ENCODE data around the gene PAX7.

Gene PAX7

GRCh38 chr1:18640228-18641004 is 9.8 kb downstream of the PAX7 start:
- DNase-seq (ENCODE audit: low read depth in 2 of 2): no peak

DNA sequence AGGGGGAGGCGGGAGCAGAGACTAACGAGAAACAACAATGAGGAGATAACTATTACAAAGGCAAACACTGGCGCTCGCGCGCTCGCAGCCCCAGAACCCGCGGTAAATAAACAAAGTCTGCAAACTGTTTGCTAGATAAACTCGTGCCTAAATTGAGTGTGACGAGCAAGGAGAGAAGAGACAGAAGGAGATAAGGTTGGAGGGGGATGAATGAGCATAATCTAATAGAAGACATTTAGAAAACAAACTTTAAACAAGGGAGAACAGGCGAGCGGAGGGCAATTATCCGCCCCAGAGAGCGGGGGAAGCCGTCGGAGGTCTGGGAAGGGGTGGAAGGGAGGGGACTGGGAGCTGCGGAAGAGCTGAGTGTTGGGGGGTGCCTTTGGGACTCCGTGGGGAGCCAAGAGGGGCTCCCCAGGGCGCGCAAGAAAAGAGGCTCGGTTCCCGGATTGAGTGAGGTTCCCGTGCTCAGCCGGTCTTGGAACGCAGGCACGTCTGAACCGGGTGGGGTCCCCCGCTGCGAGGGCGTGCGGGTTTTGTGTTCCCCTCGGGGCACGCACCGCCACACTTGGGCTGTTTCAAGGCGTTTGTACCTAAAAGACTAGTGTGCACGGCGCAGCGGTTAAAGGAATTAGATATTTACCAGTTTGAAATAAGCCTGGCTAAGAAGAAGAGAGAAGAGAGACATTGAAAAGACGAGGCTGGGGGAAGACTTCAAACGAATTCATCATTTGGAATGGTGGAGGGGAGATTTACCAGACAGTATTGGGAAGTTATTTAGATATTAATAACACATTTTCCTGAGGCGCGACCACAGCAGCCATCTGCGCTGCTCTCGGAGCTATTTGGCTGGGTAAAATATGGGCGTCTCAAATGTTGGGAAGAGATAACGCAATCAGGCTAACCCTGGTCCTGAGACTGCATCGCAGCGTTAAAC is 10.6 kb downstream of the PAX7 start:
- no peak for DNase-seq (ENCODE audit: low read depth in 2 of 2)

DNA sequence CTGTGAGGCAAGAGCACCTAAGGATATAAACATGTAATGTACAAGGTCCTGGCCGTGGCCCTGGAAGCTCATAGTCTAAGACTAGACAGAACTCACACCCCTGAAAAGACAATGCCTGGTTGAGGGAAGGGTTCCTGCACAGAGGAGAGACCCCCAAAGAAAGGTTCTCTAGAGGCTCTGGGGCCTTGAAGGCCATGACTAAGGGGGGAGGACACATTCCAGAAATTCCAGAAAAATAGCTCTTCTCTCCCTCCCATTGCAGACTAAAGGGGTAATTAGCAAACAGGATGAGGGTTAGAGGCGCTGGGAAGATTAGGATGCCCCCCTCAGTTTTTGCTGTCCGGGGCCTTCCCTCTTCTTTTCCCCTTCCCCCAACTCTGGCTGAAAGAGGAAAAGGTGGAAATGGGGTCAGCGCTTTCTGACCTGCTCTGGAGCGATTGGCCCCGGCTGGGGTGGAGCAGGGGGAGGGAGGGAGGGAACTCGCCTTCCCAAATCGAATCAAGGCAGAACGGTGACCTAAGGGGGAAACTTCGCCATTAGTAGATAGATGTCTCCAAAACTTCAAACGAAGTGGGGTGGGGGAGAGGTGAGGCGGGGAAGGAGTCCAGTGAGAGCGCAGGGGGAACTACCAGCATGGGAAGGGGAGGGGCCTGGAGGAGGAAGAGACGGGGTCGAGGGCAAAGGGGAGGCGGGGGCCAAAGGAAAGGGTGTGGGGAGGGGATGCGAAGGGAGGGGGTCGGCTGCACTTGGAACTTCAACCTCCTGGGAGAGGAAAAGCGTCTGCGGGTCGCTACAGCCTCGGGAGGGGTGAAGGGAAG is 11.8 kb downstream of the PAX7 start:
- no peak for DNase-seq (ENCODE audit: low read depth in 2 of 2)

DNA sequence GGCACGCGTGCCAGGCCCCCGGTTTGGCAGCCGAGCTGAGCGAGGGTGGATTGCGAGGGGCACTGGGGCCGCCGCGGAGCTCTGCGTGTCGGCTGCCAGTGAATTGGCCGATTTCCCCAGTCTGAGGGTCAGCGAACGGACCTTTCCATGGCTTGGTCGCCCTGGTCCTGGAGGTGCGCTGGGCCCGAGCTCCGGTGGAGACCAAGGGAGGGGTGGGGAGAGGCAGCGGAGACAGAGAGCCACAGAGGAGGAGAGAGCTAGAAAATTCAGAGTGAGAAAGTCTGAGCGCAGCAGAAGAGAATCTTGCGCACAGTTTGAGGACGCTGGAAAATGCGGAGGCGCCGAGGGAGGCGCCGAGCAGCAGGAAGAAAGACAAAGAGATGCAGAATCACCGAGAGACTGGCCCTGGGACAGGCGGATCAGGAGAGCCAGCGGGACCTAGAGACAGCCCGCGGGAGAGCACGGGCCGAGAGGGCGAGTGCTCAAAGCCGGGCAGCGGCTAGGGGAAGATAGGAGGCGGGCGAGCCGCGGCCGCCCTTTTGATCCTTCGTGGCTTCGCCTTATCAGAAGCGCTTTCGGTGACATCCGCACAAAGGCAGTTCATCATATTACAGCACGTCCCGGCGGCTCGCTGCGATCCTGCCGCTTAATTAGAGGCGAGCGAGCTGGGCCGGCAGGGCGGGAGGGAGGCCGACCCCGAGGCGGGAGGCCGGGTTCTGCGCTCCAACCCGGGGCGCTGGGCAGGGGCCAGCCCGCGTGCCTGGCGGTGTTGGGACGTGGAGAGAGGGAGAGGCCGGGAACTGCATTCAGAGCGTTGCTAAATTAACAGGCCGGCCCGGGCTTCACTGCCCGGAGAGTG is 12.7 kb downstream of the PAX7 start:
- no peak for DNase-seq (ENCODE audit: low read depth in 2 of 2)

GRCh38 chr1:18644013-18644399 is 13.4 kb downstream of the PAX7 start:
- no peak for DNase-seq (ENCODE audit: low read depth in 2 of 2)

- DNase-seq (ENCODE audit: low read depth in 2 of 2): no peak
Measured at GRCh38 chr1:18644446-18644845, 13.8 kb downstream of the PAX7 start.

GRCh38 chr1:18644973-18645746 is 14.5 kb downstream of the PAX7 start:
- no peak for DNase-seq (ENCODE audit: low read depth in 2 of 2)

DNA sequence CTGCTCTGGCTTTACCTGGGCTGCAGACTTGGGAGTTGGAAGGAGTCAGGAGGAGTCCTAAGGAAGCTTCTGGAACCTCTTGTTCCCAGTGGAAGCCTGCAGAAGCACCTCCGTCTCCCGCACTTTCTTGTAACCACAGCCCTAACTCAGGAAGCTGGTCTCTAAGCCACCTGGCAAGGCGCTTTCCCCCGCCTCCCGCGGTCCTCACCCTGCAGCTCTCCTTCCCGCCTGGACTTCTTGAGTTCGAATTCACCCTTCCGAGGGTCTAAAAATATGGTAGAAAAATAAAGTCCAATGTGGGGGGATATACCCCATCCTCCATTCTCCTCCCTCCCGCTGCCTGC is 15.1 kb downstream of the PAX7 start:
- DNase-seq (ENCODE audit: low read depth in 2 of 2): no peak

- no peak for DNase-seq (ENCODE audit: low read depth in 2 of 2)
Measured at GRCh38 chr1:18646091-18646785, 15.6 kb downstream of the PAX7 start.

- DNase-seq (ENCODE audit: low read depth in 2 of 2): no peak
Measured at GRCh38 chr1:18646786-18647410, 16.3 kb downstream of the PAX7 start.

- DNase-seq (ENCODE audit: low read depth in 2 of 2): no peak
Measured at GRCh38 chr1:18647681-18648214, 17.1 kb downstream of the PAX7 start.

- DNase-seq (ENCODE audit: low read depth in 2 of 2): no peak
Measured at GRCh38 chr1:18649693-18650370, 19.2 kb downstream of the PAX7 start.

DNA sequence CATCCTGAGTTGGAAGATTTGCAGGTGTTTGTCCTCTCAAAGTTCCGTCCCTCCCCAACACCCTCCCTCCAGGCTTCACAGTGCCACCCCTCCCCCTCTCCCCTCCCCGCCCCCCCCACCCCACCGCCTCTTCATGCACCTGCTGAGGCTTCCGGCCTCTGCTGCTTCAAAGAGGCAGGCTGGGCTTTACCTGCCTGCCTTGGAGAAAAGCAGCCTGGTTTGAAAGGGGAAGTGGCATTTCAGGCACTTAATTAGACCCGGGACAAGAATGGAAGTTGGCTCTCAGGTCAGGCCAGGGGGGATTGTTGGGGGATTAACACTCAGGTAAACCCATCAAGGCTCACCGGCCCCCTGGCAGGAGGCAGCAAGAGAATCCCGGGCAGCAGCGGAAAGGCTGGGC is 21.1 kb downstream of the PAX7 start:
- DNase-seq (ENCODE audit: low read depth in 2 of 2): no peak

- no peak for DNase-seq (ENCODE audit: low read depth in 2 of 2)
Measured at GRCh38 chr1:18652791-18653190, 22.1 kb downstream of the PAX7 start.

GRCh38 chr1:18653367-18653766 is 22.7 kb downstream of the PAX7 start:
- DNase-seq (ENCODE audit: low read depth in 2 of 2): no peak

DNA sequence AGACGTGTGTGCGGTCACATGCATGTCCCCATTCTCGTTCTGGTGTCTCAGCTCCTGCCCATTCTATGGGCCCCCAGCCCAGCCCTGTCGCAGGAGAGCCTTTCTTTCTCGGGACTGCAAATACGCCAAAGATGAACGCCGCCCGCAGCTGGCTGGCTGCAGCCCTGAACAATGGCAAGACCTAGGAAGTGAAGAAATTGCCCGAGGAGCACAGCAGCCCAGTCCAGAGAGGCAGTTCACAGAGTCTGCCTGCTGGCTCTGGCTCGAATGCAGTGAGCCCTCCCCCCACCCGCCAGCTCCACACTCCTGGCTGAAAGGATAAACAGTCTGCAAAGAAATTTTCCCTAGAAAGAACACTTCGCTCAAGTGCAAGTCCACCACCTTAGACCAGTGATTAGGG is 23.3 kb downstream of the PAX7 start:
- DNase-seq (ENCODE audit: low read depth in 2 of 2): no peak

DNA sequence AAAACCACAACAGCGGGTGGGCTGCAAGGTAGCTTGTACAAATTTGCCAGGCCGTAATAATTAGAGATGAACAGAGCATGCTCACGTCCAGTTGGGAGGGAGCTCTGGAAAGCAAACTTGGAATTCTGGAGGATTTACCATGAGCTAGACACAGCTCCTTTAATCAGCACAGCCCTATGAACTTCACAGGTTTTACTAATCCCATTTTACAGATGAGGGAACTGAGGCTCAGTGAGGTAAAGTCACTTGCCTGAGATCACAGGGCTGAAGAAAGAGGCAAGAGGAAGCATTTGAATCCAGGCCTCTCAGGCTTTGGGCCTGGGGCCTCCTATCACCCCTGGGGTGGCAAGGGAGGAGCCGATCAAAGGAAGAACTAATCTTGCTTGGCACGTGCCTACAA is 24.0 kb downstream of the PAX7 start:
- no peak for DNase-seq (ENCODE audit: low read depth in 2 of 2)

DNA sequence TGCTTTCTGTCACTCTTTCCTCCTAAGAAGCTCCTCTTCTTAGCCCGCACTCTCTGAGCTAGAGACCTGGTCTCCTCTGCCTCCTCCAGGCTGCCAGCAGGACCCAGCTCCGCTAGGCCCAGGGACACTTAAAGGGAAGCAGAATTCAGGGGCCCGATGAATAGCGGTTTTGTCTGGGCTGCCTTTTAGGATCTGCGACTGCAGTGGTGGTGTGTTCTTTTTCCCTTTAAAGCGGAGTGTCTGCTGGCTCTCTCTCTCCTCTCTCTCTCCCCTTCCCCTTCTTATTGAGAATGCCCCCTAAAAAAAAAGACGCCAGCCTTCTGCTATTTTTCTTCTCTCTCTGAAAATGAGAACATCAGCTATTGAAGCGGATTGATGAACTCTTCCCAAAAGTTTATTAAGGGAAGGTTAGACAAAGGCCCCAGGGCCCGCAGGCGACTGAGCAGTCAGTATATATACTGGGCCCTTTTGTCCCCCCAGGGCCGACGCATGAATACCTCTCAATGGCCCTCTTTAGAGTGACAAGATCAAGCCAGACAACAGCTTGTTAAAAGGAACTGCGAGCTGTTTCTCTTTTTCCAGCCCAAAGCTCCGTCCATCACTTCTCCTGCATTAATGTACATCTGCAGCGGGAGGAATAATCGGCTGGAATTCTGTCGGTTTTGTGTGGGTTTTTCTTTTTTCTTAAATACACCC is 27.0 kb downstream of the PAX7 start:
- no peak for DNase-seq (ENCODE audit: low read depth in 2 of 2)

Measured in activated CD8-positive, alpha-beta memory T cell treated with anti-CD3 and anti-CD28 coated beads for 4 hours (primary cell).